GM18867 (cell line): Measurements from ENCODE around the gene ERC2.
"Not testable (repeated sequence)": the region's sequence is repeated elsewhere in the genome, so short reads cannot be mapped to it uniquely, and the experiment has no call there.

Experiments used
- ATAC-seq: cut with Tn5 transposase; IDR thresholded peaks from one replicate; pipeline ENCODE4 v1.9.1; 2021; ENCODE audit warnings: mild to moderate bottlenecking, moderate library complexity; ENCODE audit not compliant: unreplicated experiment

ERC2 gene

GRCh38 chr3:55860049-55860721 lies 608.1 kb downstream of the ERC2 start:
- ATAC-seq, result no peak

- ATAC-seq, result no peak
Measured at GRCh38 chr3:55859305-55859704, 609.0 kb downstream of the ERC2 start.

- no peak for ATAC-seq
Measured at GRCh38 chr3:55858727-55859126, 609.5 kb downstream of the ERC2 start.

GRCh38 chr3:55858302-55858701 lies 610.0 kb downstream of the ERC2 start:
- ATAC-seq, result no peak

GRCh38 chr3:55857633-55858032 lies 610.6 kb downstream of the ERC2 start:
- ATAC-seq, result no peak

- no peak for ATAC-seq
Measured at GRCh38 chr3:55855311-55855710, 613.0 kb downstream of the ERC2 start.

- ATAC-seq, result no peak
Measured at GRCh38 chr3:55854494-55854893, 613.8 kb downstream of the ERC2 start.

GRCh38 chr3:55852326-55852725 lies 615.9 kb downstream of the ERC2 start:
- no peak for ATAC-seq

GRCh38 chr3:55842204-55842603 lies 626.1 kb downstream of the ERC2 start:
- no peak for ATAC-seq

GRCh38 chr3:55831876-55832275 lies 636.4 kb downstream of the ERC2 start:
- not testable (repeated sequence) for ATAC-seq

- no peak for ATAC-seq
Measured at GRCh38 chr3:55828712-55829111, 639.6 kb downstream of the ERC2 start.

- ATAC-seq, result no peak
Measured at GRCh38 chr3:55827786-55828185, 640.5 kb downstream of the ERC2 start.

GRCh38 chr3:55826731-55827496 lies 641.4 kb downstream of the ERC2 start:
- ATAC-seq, result no peak

GRCh38 chr3:55826097-55826496 lies 642.2 kb downstream of the ERC2 start:
- no peak for ATAC-seq

- no peak for ATAC-seq
Measured at GRCh38 chr3:55824406-55824805, 643.9 kb downstream of the ERC2 start.

GRCh38 chr3:55823829-55824228 lies 644.4 kb downstream of the ERC2 start:
- no peak for ATAC-seq

GRCh38 chr3:55823001-55823400 lies 645.3 kb downstream of the ERC2 start:
- no peak for ATAC-seq

GRCh38 chr3:55819005-55819404 lies 649.3 kb downstream of the ERC2 start:
- ATAC-seq, result no peak

- no peak for ATAC-seq
Measured at GRCh38 chr3:55818485-55818884, 649.8 kb downstream of the ERC2 start.

- ATAC-seq, result no peak
Measured at GRCh38 chr3:55816794-55817576, 651.3 kb downstream of the ERC2 start.

- ATAC-seq, result no peak
Measured at GRCh38 chr3:55815262-55815661, 653.0 kb downstream of the ERC2 start.
